ENCODE data around the gene ERC2.

The ERC2 gene

DNA sequence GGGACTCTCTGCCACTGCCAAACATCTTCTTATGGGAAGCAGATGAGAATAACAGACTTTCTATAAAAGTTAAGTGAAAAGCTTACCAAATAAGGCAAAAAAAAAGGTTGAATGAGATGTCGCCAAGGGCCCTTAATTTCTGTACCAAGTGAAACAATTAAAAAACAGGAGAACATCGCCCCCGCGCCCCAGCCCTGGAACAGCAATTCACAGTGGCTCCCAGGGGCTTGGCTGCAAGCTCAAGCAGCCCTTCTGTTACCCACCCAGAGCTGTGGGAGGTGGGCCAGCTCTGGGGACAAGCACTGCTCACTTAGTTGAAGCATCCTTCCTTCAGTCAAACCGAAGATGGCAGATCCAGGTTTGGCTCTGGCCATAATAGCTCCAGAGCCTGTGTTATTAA lies 208.0 kb downstream of the ERC2 start:
- no peak for DNase-seq (ENCODE audit: low read depth in 2 of 2, low spot score in 1 of 2)

- no peak for DNase-seq (ENCODE audit: low read depth in 2 of 2, low spot score in 1 of 2)
Observed at GRCh38 chr3:56257826-56258225, 210.4 kb downstream of the ERC2 start.

DNA sequence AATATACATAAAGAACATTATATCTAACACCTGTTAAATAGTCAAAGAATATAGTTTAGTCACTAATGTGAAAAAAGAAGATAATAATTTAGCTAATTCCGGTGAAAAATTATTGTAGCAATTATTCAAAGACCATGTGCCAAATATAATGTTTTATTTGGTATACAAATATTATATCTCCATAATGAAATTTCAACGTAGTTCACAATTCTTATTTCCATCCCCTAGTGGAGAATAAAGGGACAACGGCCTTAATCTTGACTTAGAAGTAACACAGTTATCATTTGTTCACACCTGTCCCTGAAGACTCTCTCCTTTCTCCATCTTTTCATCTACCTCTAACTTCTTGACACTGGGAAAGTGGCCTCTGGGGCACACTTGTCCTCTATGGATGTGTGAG lies 213.4 kb downstream of the ERC2 start:
- no peak for DNase-seq (ENCODE audit: low read depth in 2 of 2, low spot score in 1 of 2)

GRCh38 chr3:56253941-56254665 lies 214.2 kb downstream of the ERC2 start:
- DNase-seq (ENCODE audit: low read depth in 2 of 2, low spot score in 1 of 2), result no peak

GRCh38 chr3:56251343-56251945 lies 216.8 kb downstream of the ERC2 start:
- no peak for DNase-seq (ENCODE audit: low read depth in 2 of 2, low spot score in 1 of 2)

GRCh38 chr3:56248021-56248420 lies 220.2 kb downstream of the ERC2 start:
- DNase-seq (ENCODE audit: low read depth in 2 of 2, low spot score in 1 of 2), result no peak

- DNase-seq (ENCODE audit: low read depth in 2 of 2, low spot score in 1 of 2), result no peak
Observed at GRCh38 chr3:56238299-56238698, 230.0 kb downstream of the ERC2 start.

- DNase-seq (ENCODE audit: low read depth in 2 of 2, low spot score in 1 of 2), result no peak
Observed at GRCh38 chr3:56233742-56234141, 234.5 kb downstream of the ERC2 start.

DNA sequence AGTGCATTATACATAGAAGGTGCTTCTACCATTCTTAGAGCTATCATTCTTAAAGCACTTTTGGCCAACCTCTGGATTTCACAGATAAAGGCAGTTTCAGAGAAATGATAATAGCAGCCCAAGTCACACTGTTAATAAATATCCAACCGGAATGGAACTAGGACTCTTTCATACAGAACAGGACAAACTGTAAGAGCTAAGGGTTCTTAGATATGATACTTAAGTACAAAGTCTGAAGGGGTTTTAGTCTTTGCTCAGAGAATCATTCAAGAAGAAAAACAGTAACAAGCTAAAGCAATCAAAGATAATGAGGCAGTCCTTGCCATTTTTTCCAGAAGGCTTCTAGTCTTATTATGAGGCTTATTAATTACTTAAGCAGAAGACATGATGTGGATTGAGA lies 239.0 kb downstream of the ERC2 start:
- no peak for DNase-seq (ENCODE audit: low read depth in 2 of 2, low spot score in 1 of 2)

DNA sequence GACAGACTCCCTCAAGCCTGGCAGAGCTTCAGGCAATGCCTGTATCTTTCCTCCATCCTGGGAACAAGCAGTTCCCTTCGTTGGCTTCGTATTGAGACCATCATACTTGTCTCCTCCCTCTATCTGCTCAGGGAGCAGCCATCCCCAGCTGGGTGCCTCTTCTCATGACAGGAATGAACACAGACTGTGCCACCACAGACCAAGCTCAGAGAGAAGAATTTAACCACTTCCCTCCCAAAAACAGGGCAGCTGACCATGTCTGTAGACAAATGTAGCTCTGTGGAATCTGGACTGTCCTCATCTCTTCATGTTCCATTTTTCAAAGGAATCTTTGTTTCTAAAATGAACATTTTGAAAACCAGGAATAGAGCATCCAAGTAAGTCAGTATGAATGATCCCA lies 245.4 kb downstream of the ERC2 start:
- DNase-seq (ENCODE audit: low read depth in 2 of 2, low spot score in 1 of 2), result no peak

GRCh38 chr3:56219894-56220805 lies 248.1 kb downstream of the ERC2 start:
- no peak for DNase-seq (ENCODE audit: low read depth in 2 of 2, low spot score in 1 of 2)

GRCh38 chr3:56209982-56210751 lies 258.1 kb downstream of the ERC2 start:
- DNase-seq (ENCODE audit: low read depth in 2 of 2, low spot score in 1 of 2), result no peak

DNA sequence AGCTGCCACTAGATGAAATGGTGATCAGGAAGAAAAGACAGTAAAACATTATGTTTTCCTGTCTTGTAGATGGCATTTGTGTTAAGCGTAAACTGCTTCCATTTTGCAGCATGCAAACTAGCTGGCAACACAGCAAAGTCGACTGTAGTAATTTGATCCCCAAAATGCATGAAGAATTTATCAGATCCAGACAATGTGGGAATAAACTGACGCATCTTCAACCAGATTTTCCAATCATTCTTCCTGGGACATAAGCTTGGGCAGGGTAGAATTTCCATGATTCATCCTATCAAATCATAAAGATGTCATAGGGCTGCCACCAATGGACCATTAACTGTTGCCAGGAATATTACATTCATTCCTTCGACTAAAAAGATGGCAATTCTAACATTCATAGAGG lies 260.3 kb downstream of the ERC2 start:
- no peak for DNase-seq (ENCODE audit: low read depth in 2 of 2, low spot score in 1 of 2)

GRCh38 chr3:56205406-56205805 lies 262.9 kb downstream of the ERC2 start:
- DNase-seq (ENCODE audit: low read depth in 2 of 2, low spot score in 1 of 2), result no peak

DNA sequence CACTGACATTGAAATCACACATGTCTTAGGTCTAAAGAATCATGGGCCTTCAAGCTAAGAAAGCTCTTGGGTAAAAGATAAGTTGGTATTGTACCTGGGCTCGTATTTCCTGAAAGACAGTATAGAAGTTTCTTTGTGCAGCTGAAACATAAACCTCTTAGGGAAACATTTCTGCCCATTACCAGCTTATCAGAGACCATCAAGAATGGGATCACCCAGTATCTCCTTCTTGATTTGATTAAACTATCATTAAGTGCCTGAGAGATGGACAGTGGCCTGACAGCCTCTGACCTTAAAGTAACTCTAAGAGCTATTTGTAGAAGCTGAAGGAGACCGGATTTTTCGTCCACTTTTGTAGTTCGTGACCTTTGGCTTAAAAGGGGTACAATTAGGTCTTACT lies 265.3 kb downstream of the ERC2 start:
- DNase-seq (ENCODE audit: low read depth in 2 of 2, low spot score in 1 of 2), result no peak

- no peak for DNase-seq (ENCODE audit: low read depth in 2 of 2, low spot score in 1 of 2)
Observed at GRCh38 chr3:56201407-56201806, 266.9 kb downstream of the ERC2 start.

DNA sequence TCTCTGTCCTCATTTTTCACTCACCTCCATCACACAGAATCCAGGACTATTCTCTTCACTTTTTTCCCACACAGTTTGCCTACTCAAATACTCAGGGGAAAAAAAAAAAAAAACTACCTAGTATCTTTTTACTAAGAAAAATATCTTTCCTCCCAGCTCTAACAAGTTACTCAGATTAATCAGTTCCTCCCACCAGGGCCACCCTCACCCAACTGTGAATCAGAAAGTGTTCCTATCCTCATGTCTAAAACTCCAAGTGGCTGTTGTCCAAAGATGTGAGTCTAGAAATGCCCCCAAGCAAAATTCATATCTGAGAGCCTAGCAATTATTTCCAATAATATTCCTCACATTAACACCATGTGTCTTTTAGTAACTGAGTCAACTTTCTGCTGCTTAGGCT lies 268.0 kb downstream of the ERC2 start:
- no peak for DNase-seq (ENCODE audit: low read depth in 2 of 2, low spot score in 1 of 2)

GRCh38 chr3:56197991-56198390 lies 270.3 kb downstream of the ERC2 start:
- no peak for DNase-seq (ENCODE audit: low read depth in 2 of 2, low spot score in 1 of 2)

DNA sequence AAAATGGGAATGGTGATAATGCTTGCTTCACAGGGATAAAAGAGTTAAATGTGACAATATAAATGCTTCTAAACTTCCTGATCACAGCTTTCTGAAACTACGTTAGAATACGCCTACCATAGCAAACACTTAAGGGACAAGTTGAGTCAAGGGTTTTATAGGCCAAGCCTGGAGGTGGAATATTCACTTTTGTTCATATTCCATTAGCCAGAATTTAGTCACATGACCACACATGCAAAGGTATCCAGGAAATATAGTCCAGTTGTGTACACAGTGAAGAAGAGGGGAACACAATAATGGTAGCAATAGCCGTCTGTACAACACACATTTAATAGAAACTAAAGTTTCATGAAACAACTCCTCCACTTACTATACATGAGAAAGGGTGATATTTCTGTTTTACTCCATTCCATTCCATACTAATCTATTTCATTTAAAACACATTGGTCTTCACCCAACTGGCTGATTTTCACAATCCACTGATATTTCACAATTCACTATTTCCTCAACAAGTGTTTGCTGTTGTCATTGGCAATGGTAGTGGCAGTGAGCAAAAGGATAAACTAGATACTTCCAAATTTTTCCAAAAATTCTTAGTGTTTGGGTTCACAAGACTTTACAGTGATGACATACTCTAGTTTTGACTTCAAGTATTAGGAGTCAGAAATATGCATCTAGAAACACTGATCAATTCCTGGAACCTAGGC lies 270.9 kb downstream of the ERC2 start:
- DNase-seq (ENCODE audit: low read depth in 2 of 2, low spot score in 1 of 2), result no peak

GRCh38 chr3:56196700-56197099 lies 271.6 kb downstream of the ERC2 start:
- no peak for DNase-seq (ENCODE audit: low read depth in 2 of 2, low spot score in 1 of 2)

DNA sequence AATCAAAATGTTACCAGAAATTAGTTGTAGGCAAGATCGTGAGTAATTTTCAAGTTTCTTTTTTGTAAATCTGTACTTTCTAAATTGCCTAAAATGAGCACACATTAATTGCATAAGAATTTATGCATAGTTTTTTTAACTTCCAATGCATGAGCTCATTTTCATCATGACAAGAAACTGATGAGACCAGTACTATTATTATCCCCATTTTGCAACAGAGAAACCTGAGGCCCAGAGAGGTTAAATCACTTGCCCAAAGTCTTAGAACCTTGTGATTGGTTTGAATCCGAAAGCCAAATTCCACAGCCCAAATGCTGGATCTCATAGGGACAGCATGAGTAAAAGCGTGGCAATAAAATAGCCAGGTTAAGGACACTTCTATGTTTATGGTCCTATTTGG lies 274.7 kb downstream of the ERC2 start:
- DNase-seq (ENCODE audit: low read depth in 2 of 2, low spot score in 1 of 2), result no peak

Measured in stimulated activated CD8-positive, alpha-beta memory T cell treated with anti-CD3 and anti-CD28 coated beads, Interleukin-4, amount 100 ng/mL, for 4 hours (primary cell).